Activated CD4-positive, alpha-beta T cell treated with anti-CD3 and anti-CD28 coated beads, Interleukin-2, amount 10 ng/mL, durations not matched to agents 24 days and 14 days (primary cell): ENCODE results near the gene EDNRA. TPM values are rescaled to one million over a fixed set of nuclear protein-coding genes. Genes with fewer than 3 reads are reported as not detected.

Source experiments
- DNase-seq: peaks from one replicate; pipeline ENCODE4 v3.0.0; 2022
- H3K27ac Mint-ChIP-seq: one replicate; pipeline ENCODE4 v1.8.0; 2022; ENCODE audit warnings: mild to moderate bottlenecking, mixed read lengths
- H3K27me3 Mint-ChIP-seq: one replicate; pipeline ENCODE4 v1.8.0; 2022; ENCODE audit warnings: mixed read lengths
- H3K36me3 Mint-ChIP-seq: one replicate; pipeline ENCODE4 v1.8.0; 2022; ENCODE audit warnings: low read depth, mild to moderate bottlenecking, mixed read lengths
- H3K4me1 Mint-ChIP-seq: one replicate; pipeline ENCODE4 v1.8.0; 2021; ENCODE audit warnings: mixed read lengths
- H3K4me3 Mint-ChIP-seq: one replicate; pipeline ENCODE4 v1.8.0; 2022; ENCODE audit warnings: mild to moderate bottlenecking, moderate library complexity, mixed read lengths
- H3K9me3 Mint-ChIP-seq: one replicate; pipeline ENCODE4 v1.8.0; 2021; ENCODE audit warnings: mixed read lengths
- intact Hi-C: fragments of 100-400 bp; cut with micrococcal nuclease; formaldehyde crosslinking; loops from one replicate; pipeline ENCODE4 v1.15.1; 2023
- total RNA-seq: library from RNA; stranded (reverse); gene quantifications from 2 replicates; pipeline ENCODE4 v1.2.3, GENCODE V29; 2022

Gene EDNRA
- total RNA-seq, 1 donor from 2014 or later = not detected

- H3K4me3 Mint-ChIP-seq = no peak overlapping the region
- DNase-seq = no peak
- intact Hi-C loops = no loop called here
- H3K4me1 Mint-ChIP-seq = no peaks in the 10 kb centered on the region
- H3K27me3 Mint-ChIP-seq = peaks cover 21% of the 10 kb centered on the region
- H3K36me3 Mint-ChIP-seq = no peaks in the 10 kb centered on the region
- no peak overlapping the region for H3K27ac Mint-ChIP-seq
- H3K9me3 Mint-ChIP-seq = no peaks in the 10 kb centered on the region
Measured at GRCh38 chr4:147485167-147485566, 4.3 kb downstream of the EDNRA start.

GRCh38 chr4:147487616-147488015, 6.7 kb downstream of the EDNRA start:
- H3K27me3 Mint-ChIP-seq = peaks cover 4% of the 10 kb centered on the region

GRCh38 chr4:147488556-147488955, 7.7 kb downstream of the EDNRA start:
- no peaks in the 10 kb centered on the region for H3K9me3 Mint-ChIP-seq
- DNase-seq = no peak
- H3K36me3 Mint-ChIP-seq = no peaks in the 10 kb centered on the region
- H3K27me3 Mint-ChIP-seq = peaks cover 4% of the 10 kb centered on the region
- H3K4me1 Mint-ChIP-seq = no peaks in the 10 kb centered on the region
- intact Hi-C loops = no loop called here
- no peak overlapping the region for H3K4me3 Mint-ChIP-seq
- no peak overlapping the region for H3K27ac Mint-ChIP-seq

More at GRCh38 chr4:147487616-147488015, 6.7 kb downstream of the EDNRA start:
- H3K27ac Mint-ChIP-seq = no peak overlapping the region
- no peak overlapping the region for H3K4me3 Mint-ChIP-seq
- no peaks in the 10 kb centered on the region for H3K9me3 Mint-ChIP-seq
- DNase-seq = no peak
- no peaks in the 10 kb centered on the region for H3K36me3 Mint-ChIP-seq
- intact Hi-C loops = no loop called here
- no peaks in the 10 kb centered on the region for H3K4me1 Mint-ChIP-seq

GRCh38 chr4:147491086-147491485, 10.2 kb downstream of the EDNRA start:
- Mint-ChIP-seq H3K36me3 (no peaks in the 10 kb centered on the region), H3K27me3 (peaks cover 4% of the 10 kb centered on the region), H3K4me1 (no peaks in the 10 kb centered on the region), H3K4me3 (no peak overlapping the region), H3K9me3 (no peaks in the 10 kb centered on the region), H3K27ac (no peak overlapping the region)
- no peak for DNase-seq
- intact Hi-C loops = no loop called here

- Mint-ChIP-seq H3K4me3 (no peak overlapping the region), H3K4me1 (no peaks in the 10 kb centered on the region), H3K27me3 (peaks cover 4% of the 10 kb centered on the region), H3K36me3 (no peaks in the 10 kb centered on the region), H3K9me3 (no peaks in the 10 kb centered on the region), H3K27ac (no peak overlapping the region)
- no peak for DNase-seq
- intact Hi-C loops = no loop called here
Measured at GRCh38 chr4:147492306-147492705, 11.4 kb downstream of the EDNRA start.

- intact Hi-C loops = no loop called here
- Mint-ChIP-seq H3K27ac (no peak overlapping the region), H3K4me1 (no peaks in the 10 kb centered on the region), H3K27me3 (peaks cover 4% of the 10 kb centered on the region), H3K9me3 (no peaks in the 10 kb centered on the region), H3K4me3 (no peak overlapping the region), H3K36me3 (no peaks in the 10 kb centered on the region)
- no peak for DNase-seq
Measured at GRCh38 chr4:147492761-147493160, 11.9 kb downstream of the EDNRA start.

GRCh38 chr4:147493307-147493706, 12.4 kb downstream of the EDNRA start:
- no peak overlapping the region for H3K4me3 Mint-ChIP-seq
- peaks cover 4% of the 10 kb centered on the region for H3K27me3 Mint-ChIP-seq
- H3K36me3 Mint-ChIP-seq = no peaks in the 10 kb centered on the region
- no peak for DNase-seq
- intact Hi-C loops = no loop called here
- no peak overlapping the region for H3K27ac Mint-ChIP-seq
- H3K4me1 Mint-ChIP-seq = no peaks in the 10 kb centered on the region
- H3K9me3 Mint-ChIP-seq = no peaks in the 10 kb centered on the region

- H3K36me3 Mint-ChIP-seq = no peaks in the 10 kb centered on the region
- DNase-seq = no peak
- intact Hi-C loops = no loop called here
- no peak overlapping the region for H3K27ac Mint-ChIP-seq
- no peaks in the 10 kb centered on the region for H3K9me3 Mint-ChIP-seq
- no peaks in the 10 kb centered on the region for H3K4me1 Mint-ChIP-seq
- H3K27me3 Mint-ChIP-seq = peaks cover 4% of the 10 kb centered on the region
- H3K4me3 Mint-ChIP-seq = no peak overlapping the region
Measured at GRCh38 chr4:147494301-147494700, 13.4 kb downstream of the EDNRA start.

- Mint-ChIP-seq H3K27ac (no peak overlapping the region), H3K4me1 (no peaks in the 10 kb centered on the region), H3K9me3 (no peaks in the 10 kb centered on the region), H3K36me3 (no peaks in the 10 kb centered on the region), H3K4me3 (no peak overlapping the region), H3K27me3 (peaks cover 3% of the 10 kb centered on the region)
- DNase-seq = no peak
- intact Hi-C loops = no loop called here
Measured at GRCh38 chr4:147496500-147496899, 15.6 kb downstream of the EDNRA start.

GRCh38 chr4:147498031-147498660, 17.2 kb downstream of the EDNRA start:
- Mint-ChIP-seq H3K27ac (no peak overlapping the region), H3K9me3 (no peaks in the 10 kb centered on the region), H3K27me3 (peaks cover 8% of the 10 kb centered on the region), H3K4me1 (no peaks in the 10 kb centered on the region), H3K36me3 (no peaks in the 10 kb centered on the region), H3K4me3 (no peak overlapping the region)
- DNase-seq = no peak
- intact Hi-C loops = no loop called here

- H3K27me3 Mint-ChIP-seq = peaks cover 9% of the 10 kb centered on the region
- DNase-seq = no peak
- intact Hi-C loops = no loop called here
- no peak overlapping the region for H3K4me3 Mint-ChIP-seq
- no peaks in the 10 kb centered on the region for H3K9me3 Mint-ChIP-seq
- no peak overlapping the region for H3K27ac Mint-ChIP-seq
- no peaks in the 10 kb centered on the region for H3K4me1 Mint-ChIP-seq
- H3K36me3 Mint-ChIP-seq = no peaks in the 10 kb centered on the region
Measured at GRCh38 chr4:147508346-147508745, 27.4 kb downstream of the EDNRA start.

- DNase-seq = no peak
- Mint-ChIP-seq H3K4me1 (no peaks in the 10 kb centered on the region), H3K27me3 (peaks cover 9% of the 10 kb centered on the region), H3K36me3 (no peaks in the 10 kb centered on the region), H3K4me3 (no peak overlapping the region), H3K9me3 (no peaks in the 10 kb centered on the region), H3K27ac (no peak overlapping the region)
- intact Hi-C loops = no loop called here
Measured at GRCh38 chr4:147509386-147509785, 28.5 kb downstream of the EDNRA start.

- Mint-ChIP-seq H3K9me3 (no peaks in the 10 kb centered on the region), H3K4me1 (no peaks in the 10 kb centered on the region), H3K4me3 (no peak overlapping the region), H3K36me3 (no peaks in the 10 kb centered on the region), H3K27me3 (peaks cover 9% of the 10 kb centered on the region), H3K27ac (no peak overlapping the region)
- DNase-seq = no peak
- intact Hi-C loops = no loop called here
Measured at GRCh38 chr4:147510962-147511668, 30.2 kb downstream of the EDNRA start.

GRCh38 chr4:147513091-147513490, 32.2 kb downstream of the EDNRA start:
- Mint-ChIP-seq H3K27ac (no peak overlapping the region), H3K9me3 (no peaks in the 10 kb centered on the region), H3K4me1 (no peaks in the 10 kb centered on the region), H3K36me3 (no peaks in the 10 kb centered on the region), H3K4me3 (no peak overlapping the region), H3K27me3 (peaks cover 12% of the 10 kb centered on the region)
- DNase-seq = no peak
- intact Hi-C loops = no loop called here

- intact Hi-C loops = no loop called here
- Mint-ChIP-seq H3K27ac (no peak overlapping the region), H3K4me1 (no peaks in the 10 kb centered on the region), H3K27me3 (peaks cover 14% of the 10 kb centered on the region), H3K36me3 (no peaks in the 10 kb centered on the region), H3K4me3 (no peak overlapping the region), H3K9me3 (no peaks in the 10 kb centered on the region)
- DNase-seq = no peak
Measured at GRCh38 chr4:147513952-147514351, 33.1 kb downstream of the EDNRA start.
